Erythroblast (primary cell): Measurements from ENCODE around the gene FOXO6.

Experiments
- GATA1 ChIP-seq: IDR thresholded peaks from 2 replicates; pipeline ENCODE4 v1.6.1; 2011; ENCODE audit warnings: low read depth, mild to moderate bottlenecking, control low read depth, low read length, moderate library complexity
- POLR2A ChIP-seq: IDR thresholded peaks from 2 replicates; pipeline ENCODE4 v1.6.1; 2011; ENCODE audit warnings: mild to moderate bottlenecking, low read length

DNA sequence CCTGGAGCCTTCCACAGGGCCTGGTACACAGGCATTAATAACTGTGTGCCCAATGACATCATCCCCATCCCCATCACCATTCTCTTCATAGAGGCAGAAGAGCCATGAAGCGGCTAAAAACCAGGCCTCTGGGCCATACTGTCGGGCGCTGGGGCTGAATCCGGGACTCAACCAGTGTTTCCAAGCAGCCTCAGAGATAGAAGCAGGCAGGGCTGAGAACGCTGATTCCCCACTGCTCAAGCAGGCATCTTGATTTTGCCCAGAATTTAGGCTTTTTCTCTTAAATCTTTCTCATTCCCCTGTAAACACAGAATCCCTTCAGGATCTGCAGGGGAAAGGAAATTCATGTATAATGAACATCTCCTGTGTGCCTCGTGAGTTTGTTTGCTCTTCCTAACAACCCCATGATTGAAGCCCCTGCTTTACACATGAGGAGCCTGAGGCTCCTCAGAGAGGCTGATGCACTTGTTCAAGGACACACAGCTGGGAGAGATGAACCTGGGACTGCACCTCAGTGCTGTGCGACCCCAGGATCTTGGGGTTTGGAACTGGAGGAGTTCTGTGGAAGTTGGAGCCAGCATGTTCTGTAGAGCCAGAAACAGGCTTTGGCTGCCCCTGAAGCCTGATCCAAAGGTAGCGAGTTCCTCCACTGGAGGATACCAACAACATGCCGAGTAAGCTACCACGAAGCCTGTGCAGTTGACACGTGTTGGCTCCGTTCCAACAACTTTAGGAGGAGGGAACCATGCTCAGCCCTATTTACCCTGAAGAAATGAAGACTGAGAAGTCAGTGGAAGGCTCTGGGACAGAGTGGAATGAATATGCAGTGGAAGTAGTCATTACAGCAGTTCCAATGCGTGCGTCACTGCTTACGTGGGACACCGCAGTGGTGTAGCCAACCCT lies 67.8 kb downstream of the FOXO6 start:
- no peak for TF ChIP-seq POLR2A
- TF ChIP-seq GATA1: no peak
